Vagina (tissue), 2 donors: ENCODE data around the gene PRDM16. TPM values are rescaled to one million over a fixed set of nuclear protein-coding genes. Genes with fewer than 3 reads are reported as not detected.

Experiments used
- DNase-seq, 2 donors: peaks; one replicate each; pipeline ENCODE4 v3.0.0-alpha.2; 2017; ENCODE audit errors: extremely low spot score in 2 of 2
- H3K27ac ChIP-seq: fragments of 200-600 bp; sonication (generic); one replicate; pipeline ENCODE4 v1.5.1; 2019
- H3K27me3 ChIP-seq: fragments of 200-600 bp; sonication (generic); one replicate; pipeline ENCODE4 v1.5.1; 2019
- H3K36me3 ChIP-seq, 2 donors: fragments of 200-600 bp; sonication (generic); one replicate each; pipeline ENCODE4 v1.5.1; 2017 to 2019
- H3K4me1 ChIP-seq: fragments of 200-600 bp; sonication (generic); one replicate; pipeline ENCODE4 v1.5.1; 2019
- H3K4me3 ChIP-seq, 2 donors: fragments of 200-600 bp; sonication (generic); 1 replicate in 1 of 2; 2 replicates in 1 of 2; pipeline ENCODE4 v1.5.1; 2016 to 2019
- H3K9me3 ChIP-seq: fragments of 200-600 bp; sonication (generic); one replicate; pipeline ENCODE4 v1.5.1; 2019
- POLR2A ChIP-seq, 2 donors: fragments of 450-650 bp; IDR thresholded peaks; one replicate each; pipeline ENCODE4 v1.6.1; 2017; ENCODE audit warnings: antibody characterized with exemption in 2 of 2, mild to moderate bottlenecking in 2 of 2, moderate library complexity in 2 of 2
- POLR2AphosphoS5 ChIP-seq, 2 donors: sonication (generic); formaldehyde crosslinking; IDR thresholded peaks; one replicate each; pipeline ENCODE4 v1.9.0; 2017; ENCODE audit warnings: antibody characterized with exemption in 2 of 2, mild to moderate bottlenecking in 2 of 2, low read depth in 1 of 2; ENCODE audit not compliant: insufficient read depth in 1 of 2
- intact Hi-C: fragments of 100-400 bp; cut with DNase I; formaldehyde crosslinking; loops from one replicate; pipeline ENCODE4 v1.15.1; 2023
- total RNA-seq: library from RNA; depleted of rRNA; stranded (reverse); fragments of >200 nt; gene quantifications from one replicate; pipeline ENCODE4 v1.2.3, GENCODE V29; 2016
- TF ChIP-seq, protein P1 (sequence below), 3 experiments: fragments of 450-650 bp in 2 of 3; fragments of 200-600 bp in 1 of 3; sonication (generic) in 1 of 3; IDR thresholded peaks; one replicate each; pipeline ENCODE4 v1.5.1; 2017 to 2019; ENCODE audit warnings: antibody characterized with exemption in 3 of 3, mild to moderate bottlenecking in 2 of 3, moderate library complexity in 2 of 3

PRDM16 gene
- total RNA-seq, 1 donor from 2014 or later, result 3.9 TPM

DNA sequence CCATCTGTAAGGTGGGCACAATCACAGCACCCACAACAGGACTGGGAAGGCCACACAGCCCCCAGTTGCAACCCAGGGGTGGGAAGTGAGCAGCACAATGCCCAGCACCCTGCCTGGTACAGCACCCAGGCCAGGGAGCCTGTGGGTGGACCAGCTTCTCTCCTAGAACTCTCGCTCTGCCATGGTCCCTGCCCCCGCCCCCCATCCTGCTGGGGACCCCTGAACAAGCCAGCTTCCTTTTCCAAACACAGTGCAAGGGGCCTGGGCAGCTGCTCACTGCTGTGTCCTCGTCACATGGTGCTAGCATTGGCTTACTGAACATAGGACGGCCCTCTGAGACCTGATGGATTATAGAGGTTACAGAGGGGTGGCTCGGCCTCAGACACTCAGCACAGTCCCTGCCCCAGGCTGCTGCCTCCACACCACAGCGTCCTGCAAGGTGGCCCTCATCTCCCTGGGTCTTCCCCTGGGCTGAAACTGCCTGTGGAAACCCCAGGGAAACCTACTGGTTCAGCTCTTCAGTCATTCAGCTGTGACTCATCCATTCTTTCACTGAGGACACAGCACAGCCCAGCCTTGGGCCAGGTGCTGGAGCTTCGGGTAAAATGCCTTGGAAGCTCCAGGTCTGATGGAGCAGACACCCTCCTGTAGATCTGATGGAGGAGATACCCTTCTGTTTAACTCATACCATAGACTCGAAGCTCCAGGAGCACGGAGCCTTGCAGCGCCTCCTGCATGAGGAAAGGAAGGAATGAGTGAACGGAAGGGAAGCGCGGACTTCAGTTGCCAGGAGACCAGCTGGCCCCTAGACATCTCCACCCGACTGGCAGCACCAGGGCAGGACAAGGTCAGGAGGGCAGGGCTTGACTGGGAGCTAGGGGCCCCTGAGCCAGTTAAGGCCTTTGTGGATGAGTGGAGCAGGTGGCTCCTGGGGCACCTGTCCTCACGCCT lies 8.1 kb upstream of the PRDM16 start:
- H3K9me3 ChIP-seq, result no peaks in the 10 kb centered on the region
- intact Hi-C loops, result no loop called here
- H3K4me3 ChIP-seq, result no peak overlapping the region
- peaks cover 15% of the 10 kb centered on the region for H3K27me3 ChIP-seq
- TF ChIP-seq, protein P1, sequence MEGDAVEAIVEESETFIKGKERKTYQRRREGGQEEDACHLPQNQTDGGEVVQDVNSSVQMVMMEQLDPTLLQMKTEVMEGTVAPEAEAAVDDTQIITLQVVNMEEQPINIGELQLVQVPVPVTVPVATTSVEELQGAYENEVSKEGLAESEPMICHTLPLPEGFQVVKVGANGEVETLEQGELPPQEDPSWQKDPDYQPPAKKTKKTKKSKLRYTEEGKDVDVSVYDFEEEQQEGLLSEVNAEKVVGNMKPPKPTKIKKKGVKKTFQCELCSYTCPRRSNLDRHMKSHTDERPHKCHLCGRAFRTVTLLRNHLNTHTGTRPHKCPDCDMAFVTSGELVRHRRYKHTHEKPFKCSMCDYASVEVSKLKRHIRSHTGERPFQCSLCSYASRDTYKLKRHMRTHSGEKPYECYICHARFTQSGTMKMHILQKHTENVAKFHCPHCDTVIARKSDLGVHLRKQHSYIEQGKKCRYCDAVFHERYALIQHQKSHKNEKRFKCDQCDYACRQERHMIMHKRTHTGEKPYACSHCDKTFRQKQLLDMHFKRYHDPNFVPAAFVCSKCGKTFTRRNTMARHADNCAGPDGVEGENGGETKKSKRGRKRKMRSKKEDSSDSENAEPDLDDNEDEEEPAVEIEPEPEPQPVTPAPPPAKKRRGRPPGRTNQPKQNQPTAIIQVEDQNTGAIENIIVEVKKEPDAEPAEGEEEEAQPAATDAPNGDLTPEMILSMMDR (IDR thresholded peaks at IDR 0.05), result no peak
- TF ChIP-seq POLR2A (IDR thresholded peaks at IDR 0.05) (no peak), POLR2AphosphoS5 (IDR thresholded peaks at IDR 0.05; ENCODE audit: insufficient read depth in 1 of 2, low read depth in 1 of 2) (no peak)
- H3K27ac ChIP-seq, result no peak overlapping the region
- DNase-seq, result no peak
- no peaks in the 10 kb centered on the region for H3K36me3 ChIP-seq
- H3K4me1 ChIP-seq, result peaks cover 17% of the 10 kb centered on the region

DNA sequence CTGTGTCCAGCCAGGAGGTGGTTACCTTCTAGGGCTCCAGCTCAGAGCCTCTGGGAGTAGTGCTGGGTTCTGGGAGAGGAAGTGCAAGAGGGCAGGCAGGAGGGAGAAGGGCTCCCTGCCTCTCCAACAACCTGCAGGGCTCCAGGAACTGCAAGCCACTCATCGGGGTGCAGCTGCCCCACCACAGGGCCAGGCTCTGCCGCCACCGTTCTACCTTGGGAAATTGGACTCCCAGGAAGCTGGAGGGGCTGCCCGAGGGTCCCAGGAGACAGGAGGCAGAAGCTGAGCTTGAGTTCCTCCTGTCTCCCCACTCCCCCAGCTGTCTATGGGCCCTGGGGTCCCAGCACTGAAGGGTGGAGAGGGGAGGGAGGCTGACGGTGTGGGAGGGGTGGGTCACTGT lies 7.4 kb upstream of the PRDM16 start:
- DNase-seq, result no peak
- intact Hi-C loops, result no loop called here

DNA sequence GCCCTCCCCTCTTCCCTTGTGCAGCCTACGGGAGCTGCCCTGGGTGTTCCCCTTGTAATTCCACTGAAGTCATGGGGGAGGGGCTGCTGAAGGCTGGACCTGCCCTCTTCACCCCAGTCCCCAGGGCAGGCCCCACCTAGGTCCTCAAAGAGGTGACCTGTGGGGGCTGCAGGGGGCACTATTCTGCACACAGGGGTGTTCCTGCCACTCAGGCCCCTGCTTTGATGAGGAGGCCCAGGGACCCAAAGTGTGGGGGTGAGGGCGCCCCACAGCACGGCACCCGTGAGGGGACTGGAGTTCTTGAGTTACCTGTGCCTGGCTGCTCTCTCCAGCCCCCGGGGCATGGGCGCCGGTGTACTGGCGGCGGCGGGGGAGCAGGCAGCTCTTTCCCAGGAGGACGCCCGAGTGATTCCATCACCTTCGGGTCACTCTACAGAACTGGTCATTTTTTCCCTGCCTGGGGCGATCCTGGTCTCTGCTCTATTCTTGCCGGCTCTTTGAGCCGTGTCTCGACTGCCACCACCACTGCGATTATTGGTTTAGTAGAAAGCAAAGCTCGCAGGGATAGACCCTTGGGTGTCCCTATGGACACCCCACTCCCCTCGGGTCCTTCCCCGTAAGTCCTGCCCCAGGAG lies 6.9 kb upstream of the PRDM16 start:
- TF ChIP-seq POLR2AphosphoS5 (IDR thresholded peaks at IDR 0.05; ENCODE audit: insufficient read depth in 1 of 2, low read depth in 1 of 2), result no peak
- TF ChIP-seq, protein P1 (IDR thresholded peaks at IDR 0.05), result no peak
- no peak overlapping the region for H3K4me3 ChIP-seq
- H3K9me3 ChIP-seq, result no peaks in the 10 kb centered on the region
- H3K27ac ChIP-seq, result no peak overlapping the region
- no peak for DNase-seq
- no peaks in the 10 kb centered on the region for H3K36me3 ChIP-seq
- intact Hi-C loops, result no loop called here
- peaks cover 20% of the 10 kb centered on the region for H3K27me3 ChIP-seq
- peaks cover 17% of the 10 kb centered on the region for H3K4me1 ChIP-seq

More for the DNA sequence above, 7.4 kb upstream of the PRDM16 start:
- Histone ChIP-seq H3K27ac (no peak overlapping the region), H3K27me3 (peaks cover 19% of the 10 kb centered on the region), H3K4me3 (no peak overlapping the region), H3K4me1 (peaks cover 17% of the 10 kb centered on the region), H3K36me3 (no peaks in the 10 kb centered on the region), H3K9me3 (no peaks in the 10 kb centered on the region)
- no peak for TF ChIP-seq POLR2AphosphoS5 (IDR thresholded peaks at IDR 0.05; ENCODE audit: insufficient read depth in 1 of 2, low read depth in 1 of 2)
- no peak for TF ChIP-seq POLR2A (IDR thresholded peaks at IDR 0.05)
- TF ChIP-seq, protein P1 (IDR thresholded peaks at IDR 0.05), result no peak

- Histone ChIP-seq H3K4me1 (peaks cover 22% of the 10 kb centered on the region), H3K9me3 (no peaks in the 10 kb centered on the region), H3K4me3 (no peak overlapping the region), H3K36me3 (no peaks in the 10 kb centered on the region), H3K27me3 (peaks cover 23% of the 10 kb centered on the region), H3K27ac (no peak overlapping the region)
- intact Hi-C loops, result no loop called here
- TF ChIP-seq, protein P1 (IDR thresholded peaks at IDR 0.05), result no peak
- no peak for TF ChIP-seq POLR2AphosphoS5 (IDR thresholded peaks at IDR 0.05; ENCODE audit: insufficient read depth in 1 of 2, low read depth in 1 of 2)
- TF ChIP-seq POLR2A (IDR thresholded peaks at IDR 0.05), result no peak
- DNase-seq, result no peak
Observed at GRCh38 chr1:3062616-3063378, 6.2 kb upstream of the PRDM16 start.
